GM18526 (cell line): ENCODE measurements around the gene SSX2IP.

Experiments used
- POLR2A ChIP-seq: IDR thresholded peaks from 3 replicates; pipeline ENCODE4 v1.6.1; 2011; ENCODE audit not compliant: insufficient read length; ENCODE audit errors: extremely low read depth

SSX2IP gene

DNA sequence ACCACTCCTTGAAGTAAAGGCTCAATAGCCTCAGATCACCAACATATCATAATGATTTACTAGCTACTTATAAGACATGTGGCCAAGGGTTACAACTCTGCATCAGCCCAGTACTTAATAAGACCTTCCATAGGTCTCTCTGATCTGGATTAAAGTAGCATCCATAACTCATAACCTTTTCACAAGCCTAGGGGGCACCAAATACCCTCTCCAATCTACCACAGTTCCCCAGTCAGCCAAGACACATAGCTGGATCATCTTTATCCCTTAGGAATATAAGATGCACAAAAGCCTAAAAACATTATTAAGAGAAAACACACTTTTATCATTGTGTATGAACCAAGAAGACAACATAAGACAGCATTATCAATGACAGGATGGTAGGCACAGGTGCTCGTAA lies 22.1 kb downstream of the SSX2IP start:
- no peak for TF ChIP-seq POLR2A

DNA sequence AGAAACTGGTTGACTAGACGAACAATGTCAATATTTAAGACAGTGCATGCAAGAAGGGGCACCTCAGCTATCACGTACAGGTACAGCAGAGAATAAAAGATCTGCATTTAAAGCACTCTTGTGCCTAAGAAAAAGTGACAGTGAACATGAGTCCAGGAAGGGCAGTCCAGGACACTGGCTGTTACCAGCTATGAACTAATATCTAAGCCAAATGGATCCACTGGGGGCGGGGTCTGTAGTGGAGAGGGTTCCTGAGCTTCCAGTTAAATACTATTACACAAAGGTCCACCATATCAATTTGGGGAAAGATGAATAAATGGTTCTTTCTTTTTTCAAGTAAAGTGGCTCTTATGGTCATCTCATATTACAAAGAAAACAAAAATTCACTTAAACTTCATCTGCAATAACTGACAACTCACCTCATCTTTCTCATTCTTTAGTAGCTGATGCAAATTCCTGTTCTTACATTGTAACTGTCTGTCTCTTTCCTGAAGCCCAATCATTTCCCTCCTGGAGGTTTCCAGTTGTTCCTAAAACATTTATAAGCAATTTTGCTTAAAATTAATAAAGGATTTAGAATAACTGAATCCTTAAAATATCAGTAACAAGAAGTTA lies 24.5 kb downstream of the SSX2IP start:
- TF ChIP-seq POLR2A = no peak

DNA sequence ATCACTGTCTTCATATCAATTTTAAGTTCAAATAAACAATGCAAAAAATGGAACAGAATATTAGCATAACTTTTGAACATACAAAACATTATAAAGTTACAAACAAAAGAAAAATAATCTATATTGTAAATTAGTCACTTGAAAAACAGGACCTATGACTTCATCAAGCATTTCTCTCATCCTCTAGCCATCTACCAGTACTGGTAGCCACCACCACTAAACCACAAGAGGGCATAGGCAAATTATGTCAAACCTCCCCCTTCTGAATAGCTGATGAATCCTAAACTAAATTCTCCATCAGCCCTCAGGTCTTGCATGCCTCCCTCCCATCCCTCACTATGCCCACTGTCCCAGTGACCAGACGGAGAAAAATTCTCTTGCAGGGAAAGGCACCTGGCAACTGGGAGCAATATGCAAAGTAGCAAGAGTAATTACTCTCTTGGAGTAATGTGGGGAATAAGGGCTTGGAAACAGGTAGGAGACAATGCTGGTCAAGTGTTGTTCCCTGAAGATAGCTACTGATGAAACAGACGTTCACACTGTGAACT lies 37.1 kb downstream of the SSX2IP start:
- TF ChIP-seq POLR2A = no peak

DNA sequence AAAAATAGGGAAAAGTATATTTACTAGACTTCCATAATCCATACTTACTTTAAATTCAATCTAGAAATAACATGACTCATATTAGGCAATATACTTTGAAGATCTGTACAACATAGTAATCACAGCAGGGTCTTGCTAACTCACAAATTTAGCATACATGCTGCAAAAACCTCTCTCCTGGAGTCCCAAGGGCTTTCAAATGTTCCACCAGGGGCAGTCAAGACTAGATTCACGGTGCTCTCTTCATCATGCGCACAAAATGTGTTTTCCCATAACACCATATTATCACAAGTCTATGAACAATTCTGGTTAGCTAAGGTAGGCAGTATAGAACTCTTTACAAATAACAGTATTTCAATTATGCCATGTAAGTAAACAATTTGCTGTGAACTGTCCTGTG lies 45.8 kb downstream of the SSX2IP start:
- no peak for TF ChIP-seq POLR2A

DNA sequence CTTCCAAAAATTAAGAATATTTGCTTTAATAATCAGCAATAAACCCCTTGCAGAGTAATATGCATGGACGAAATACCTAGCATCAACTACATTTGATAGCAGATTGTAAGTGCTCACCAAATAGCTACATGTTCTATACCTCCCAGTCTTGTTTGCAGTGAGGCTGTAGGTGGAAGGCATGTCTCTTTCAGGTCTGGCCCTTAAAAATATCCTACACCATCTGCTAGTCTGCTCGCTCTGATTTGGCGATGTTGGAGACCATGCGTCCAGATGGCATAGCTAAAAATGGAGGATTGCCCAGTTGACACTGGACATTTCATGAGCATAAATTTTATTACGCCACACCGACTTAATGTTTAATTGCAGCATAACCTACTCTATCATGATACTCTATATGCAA lies 47.1 kb downstream of the SSX2IP start:
- no peak for TF ChIP-seq POLR2A

DNA sequence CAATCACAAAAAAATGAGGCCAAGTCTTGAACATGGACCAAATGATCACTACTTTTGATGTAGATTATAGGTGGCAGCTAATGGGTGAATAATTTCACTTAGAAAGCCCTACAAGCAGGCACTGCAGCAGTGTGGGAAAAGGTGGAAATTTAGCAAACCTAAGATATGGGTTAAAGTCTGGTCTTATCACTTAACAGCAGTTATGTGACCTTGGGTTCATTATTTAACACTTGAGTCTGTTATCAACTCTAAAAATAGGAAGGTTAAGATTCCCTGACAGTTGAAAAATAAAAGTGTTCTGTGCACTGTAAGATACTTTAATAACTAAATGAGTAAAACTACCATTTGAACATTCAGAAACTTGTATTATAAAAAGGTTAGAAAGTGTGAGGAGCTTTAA lies 47.5 kb downstream of the SSX2IP start:
- no peak for TF ChIP-seq POLR2A

DNA sequence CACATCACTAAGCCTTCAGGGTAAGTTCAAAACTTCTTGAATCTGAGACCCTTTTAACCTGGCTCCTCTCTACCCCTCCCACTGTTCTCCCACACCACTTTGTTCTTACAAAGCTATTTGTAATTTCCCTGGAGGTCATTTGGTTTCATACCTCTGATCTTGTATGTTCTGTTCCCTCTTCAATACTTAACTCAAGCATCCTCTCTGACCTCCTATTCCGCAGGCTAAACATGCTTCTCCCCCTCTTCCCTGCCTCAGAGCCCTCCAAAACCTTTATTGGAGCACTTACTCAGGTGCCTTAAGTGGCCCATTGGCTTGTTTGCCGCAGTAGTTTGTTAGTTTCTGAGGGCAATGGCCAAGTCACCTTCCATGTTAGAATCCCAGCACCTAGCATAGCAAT lies 54.8 kb downstream of the SSX2IP start:
- TF ChIP-seq POLR2A = no peak

DNA sequence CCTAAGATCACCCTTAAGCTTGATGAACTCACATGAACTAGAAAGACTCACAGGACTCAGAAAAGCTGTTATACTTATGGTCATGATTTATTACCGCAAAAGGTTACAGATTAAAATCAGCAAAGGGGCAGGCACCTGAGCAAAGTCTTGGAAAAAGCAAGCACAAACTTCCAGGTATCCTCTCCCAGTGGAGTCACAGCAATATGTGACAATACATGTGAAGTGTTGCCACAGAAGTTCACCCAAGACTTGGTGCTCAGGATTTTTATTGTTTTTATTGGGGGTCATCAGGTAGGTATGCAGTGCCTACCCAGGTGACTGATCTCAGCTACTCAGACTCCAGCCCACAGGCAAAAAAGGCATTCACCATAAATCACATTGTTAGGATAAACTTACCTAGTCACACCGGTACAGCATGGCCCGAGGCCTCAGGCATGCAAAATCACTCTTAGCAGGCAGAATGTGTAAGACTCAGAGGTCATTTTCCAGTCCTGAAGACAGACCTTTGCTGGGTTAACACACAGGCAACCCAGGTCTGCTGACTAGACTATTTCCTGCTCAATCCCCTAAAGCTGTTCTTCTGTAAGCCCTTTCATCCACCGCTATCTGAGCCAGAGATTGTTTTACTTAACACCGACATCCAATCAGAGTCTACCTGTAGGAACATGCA lies 55.6 kb downstream of the SSX2IP start:
- no peak for TF ChIP-seq POLR2A

DNA sequence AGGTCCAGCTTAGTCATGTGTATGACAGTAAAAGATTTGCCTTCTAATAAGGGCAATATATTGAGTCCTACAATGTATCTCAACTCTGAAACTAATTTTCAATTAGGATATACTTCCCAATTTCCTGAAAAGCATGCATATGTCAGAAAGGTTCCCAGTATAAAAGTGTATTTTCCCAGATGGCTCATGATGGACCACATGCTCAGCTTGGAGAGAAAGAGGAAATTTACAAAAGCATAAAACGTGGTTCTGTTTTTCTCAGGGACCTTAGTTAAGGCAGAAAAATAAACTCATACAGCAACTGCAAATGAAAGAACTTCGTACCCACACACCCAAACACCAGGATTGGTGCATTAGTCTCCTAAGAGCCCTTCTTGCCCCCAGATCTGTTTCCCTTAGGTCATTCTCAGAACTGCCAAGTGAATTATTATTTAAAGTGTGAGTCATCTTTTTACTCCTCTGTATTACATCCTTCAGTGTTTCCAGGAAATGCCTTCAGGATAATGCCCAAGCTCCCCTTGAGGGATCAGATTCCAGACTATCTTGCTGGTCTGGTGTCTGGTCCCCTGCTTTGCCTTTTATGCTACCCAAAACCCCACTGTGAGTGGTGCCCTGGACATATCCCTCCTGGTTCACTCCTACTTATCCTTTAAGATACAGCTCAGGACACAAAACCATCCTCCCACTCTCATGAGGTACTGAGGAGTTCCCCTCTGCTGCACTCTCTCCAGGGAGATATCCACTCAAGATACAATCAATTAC lies 57.4 kb downstream of the SSX2IP start:
- TF ChIP-seq POLR2A = no peak

DNA sequence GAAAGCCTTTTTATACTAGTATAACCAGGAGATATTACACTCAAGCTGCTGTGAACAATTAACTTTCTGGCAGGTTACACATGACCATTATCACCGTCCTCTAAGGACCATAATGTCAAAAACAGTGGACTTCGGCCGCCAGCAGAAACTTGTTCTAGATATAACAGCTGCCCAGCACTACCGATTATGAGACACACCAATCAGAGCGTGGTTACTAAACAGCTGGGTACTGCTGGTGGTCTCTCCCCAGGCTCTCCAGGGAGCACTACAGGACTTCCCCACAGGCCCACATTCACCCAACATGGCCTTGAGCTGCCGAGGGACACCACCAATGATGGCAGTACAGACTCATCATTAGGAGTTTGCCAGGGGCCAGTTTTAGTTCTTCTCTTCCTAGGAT lies 58.1 kb downstream of the SSX2IP start:
- TF ChIP-seq POLR2A = no peak

DNA sequence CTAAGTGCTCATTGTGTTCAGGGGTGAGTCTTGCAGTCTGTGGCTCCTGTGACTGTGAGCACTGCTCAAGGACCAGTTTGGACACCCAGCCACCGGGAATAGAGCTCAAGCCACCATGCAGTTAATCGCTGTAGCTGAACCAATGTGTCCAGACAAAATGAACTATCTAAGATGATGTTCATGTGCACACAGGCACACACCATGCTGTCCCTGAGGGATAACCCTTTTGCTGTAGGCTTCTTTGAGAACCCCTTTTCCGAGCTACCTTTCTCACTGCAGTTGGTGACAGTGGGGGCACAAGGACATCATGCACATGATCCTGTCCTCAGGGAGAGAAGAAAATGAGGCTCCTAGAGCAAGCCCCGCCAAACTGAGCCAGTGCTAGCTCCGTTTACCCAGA lies 65.4 kb downstream of the SSX2IP start:
- TF ChIP-seq POLR2A = no peak

DNA sequence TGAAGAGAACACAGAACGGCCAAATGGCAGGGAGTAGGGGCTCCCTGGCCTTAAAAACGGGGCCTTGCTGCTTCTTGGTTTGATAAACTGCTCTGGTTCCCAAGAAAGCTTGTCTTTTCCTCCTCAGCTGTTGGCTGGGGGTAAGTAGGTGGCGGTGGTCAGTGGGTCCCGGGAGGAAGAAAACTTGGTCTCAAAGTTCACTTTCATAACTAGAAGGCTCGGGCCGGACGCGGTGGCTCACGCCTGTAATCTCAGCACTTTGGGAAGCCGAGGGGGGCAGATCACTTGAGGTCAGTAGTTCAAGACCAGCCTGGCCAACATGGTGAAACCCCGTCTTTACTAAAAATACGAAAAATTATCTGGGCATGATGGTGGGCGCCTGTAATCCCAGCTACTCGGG lies 68.7 kb downstream of the SSX2IP start:
- no peak for TF ChIP-seq POLR2A

DNA sequence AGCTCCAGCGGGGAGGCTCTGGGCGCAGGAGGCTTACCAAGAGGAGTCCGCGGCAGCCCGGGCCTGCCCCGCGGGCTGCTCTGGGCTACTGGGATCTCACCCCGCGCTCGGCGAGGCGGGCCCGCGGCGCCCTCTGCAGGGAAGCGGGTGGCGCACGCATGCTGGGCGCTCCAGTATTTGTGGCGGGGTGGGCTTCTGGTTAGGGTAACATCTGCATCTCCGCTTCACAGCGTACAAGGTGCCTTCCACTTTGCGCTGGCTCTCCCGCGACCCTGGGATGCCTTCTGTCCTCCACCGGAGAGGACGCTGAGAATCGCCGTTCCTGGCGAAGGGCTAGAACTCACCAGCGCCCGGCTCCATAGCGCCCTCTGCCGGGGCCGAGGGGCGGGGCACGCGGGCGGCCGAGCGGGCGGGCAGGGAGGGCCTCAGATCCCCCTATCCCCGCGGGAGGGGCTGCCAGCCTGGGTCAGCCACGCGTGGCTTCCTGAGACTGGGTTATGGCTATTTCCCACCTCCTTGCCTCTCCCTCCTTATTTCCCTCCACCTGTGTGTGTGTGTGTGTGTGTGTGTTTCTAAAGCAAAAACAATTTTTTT lies 69.4 kb downstream of the SSX2IP start:
- TF ChIP-seq POLR2A = no peak

DNA sequence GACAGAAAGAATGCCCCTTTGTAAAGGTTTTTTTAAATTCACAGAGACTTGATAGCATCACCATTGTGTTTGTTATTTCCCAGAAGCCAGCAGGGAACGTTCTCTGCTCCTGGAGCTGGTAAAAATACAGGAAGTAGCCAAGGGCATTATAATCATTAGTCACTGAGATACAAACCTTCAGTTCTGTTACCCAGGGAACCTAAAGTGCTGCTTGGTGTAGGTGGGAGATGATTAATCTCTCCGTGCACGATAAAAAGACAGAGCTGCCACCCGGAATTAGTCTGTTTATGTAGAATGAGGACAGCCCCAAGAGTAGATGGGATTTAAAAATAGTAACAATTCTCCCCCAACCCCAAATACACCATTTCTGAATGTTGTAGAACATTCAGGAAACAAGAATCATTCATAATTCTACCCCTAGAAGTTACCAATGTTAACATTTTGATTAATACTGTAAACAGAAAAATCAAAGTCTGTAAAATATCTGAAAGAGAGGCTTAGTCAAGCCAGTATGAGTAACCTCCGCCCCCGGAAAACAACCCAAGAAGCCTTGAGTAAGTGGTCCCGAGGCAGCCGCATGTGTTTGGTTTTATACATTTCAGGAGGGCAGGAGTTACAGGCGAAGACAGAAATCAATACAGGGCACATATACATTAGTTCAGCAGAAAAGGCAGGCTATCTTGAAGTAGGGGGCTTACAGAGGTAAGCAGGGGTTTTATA lies 70.7 kb downstream of the SSX2IP start:
- no peak for TF ChIP-seq POLR2A

DNA sequence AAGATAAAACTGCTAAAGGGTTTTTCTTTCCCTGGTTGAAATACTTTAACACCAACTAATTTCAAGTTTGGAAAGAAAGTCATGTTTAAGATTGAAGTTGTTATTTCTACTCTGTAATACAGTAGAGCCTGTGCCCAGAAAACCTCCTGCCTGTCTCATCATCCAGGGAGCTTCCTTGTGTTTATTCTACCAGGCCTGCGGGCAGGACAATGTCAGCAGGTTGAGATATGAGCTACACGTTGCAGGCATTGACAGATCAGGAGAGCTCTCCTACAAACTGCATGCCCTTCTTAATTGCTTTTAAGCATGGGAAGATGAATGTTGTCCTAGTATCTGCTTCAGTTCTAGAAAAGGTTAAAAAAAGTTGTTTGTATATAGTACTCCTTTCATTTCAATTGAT lies 72.9 kb downstream of the SSX2IP start:
- no peak for TF ChIP-seq POLR2A

DNA sequence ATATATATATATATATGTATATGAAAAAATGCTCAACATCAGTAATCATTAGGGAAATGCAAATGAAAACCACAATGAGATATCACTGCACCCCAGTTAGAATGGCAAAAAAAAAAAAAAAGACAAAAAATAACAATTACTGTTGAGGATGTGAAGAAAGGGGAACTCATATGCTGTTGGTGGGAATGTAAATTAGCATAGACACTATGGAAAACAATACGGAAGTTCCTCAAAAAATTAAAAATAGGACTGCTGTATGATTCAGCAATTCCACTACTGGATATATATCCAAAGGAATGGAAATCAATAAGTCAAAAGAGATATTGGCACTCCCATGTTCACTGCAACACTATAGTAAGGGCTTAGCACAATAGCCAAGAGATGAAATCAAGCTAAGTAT lies 74.5 kb downstream of the SSX2IP start:
- TF ChIP-seq POLR2A = no peak

DNA sequence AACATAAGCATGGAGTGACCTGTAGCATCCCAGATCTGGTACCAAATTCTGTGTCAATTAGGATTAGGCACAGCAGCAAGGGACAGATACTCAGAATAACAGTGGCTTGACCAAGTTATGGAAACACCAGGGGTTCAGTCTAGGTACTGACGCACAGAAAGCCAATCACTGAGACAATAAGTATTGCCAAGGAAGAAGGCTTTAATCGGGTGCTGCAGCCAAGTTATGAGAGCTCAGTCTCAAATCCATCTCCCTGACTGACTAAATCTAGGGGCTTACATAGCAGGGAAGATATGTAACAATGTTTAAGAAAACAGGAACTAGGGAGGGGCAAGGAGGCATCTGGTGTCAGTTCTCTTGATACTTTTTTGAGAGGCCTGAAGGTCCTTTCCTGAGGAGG lies 76.4 kb downstream of the SSX2IP start:
- no peak for TF ChIP-seq POLR2A
